HG02938 (cell line): ENCODE results near the gene ZNF618.
"Not testable (repeated sequence)": the region's sequence is repeated elsewhere in the genome, so short reads cannot be mapped to it uniquely, and the experiment has no call there.

Experiments
- ATAC-seq: cut with Tn5 transposase; IDR thresholded peaks from one replicate; pipeline ENCODE4 v1.9.1; 2021; ENCODE audit warnings: mild to moderate bottlenecking, moderate library complexity; ENCODE audit not compliant: unreplicated experiment

Gene ZNF618

DNA sequence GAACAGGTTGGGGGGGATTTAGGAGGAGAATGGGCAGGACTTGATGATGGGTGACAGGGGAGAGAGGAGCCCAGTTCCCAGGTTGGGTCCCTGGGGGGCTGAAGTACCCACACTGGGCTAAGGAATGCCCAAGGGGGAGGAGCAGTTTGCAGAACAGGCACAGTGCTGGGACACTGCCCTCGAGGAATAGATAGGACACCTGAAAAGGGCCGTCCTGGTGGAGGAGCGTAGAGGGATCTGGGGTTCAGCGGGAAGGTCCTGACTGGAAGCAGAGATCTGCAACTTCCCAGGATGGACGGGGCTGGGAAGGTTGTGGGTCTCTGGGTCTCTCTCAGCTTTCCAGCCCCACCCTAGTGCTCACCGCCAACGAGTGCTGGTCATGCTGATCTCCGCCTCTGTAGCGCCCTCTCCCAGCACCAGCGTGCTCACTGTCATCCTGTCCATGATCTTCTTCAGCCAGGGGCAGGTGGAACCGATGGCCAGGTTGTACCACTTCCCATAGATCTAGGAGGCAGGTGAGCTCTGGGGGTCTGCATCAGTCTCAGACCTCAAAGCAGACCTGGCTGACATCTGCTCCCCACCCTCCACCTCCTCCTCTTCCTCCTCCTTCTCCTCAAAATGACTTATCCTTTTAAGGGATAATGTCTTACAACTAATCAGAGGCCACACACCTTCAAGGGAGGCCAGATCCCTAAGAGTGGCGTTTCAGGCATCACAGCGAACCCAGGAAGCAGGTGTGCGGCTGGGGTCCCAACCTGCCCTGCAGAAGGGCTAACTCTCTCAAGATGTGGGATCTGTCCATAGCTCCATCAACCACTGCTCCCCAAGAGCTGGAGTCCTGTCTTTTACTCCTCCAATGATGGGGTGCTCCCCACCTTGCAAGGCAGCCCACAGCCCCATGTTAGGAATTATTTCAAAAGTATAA is 200.4 kb downstream of the ZNF618 start:
- ATAC-seq: no peak

GRCh38 chr9:114077162-114077837 is 201.2 kb downstream of the ZNF618 start:
- no peak for ATAC-seq

- no peak for ATAC-seq
Measured at GRCh38 chr9:114078021-114078780, 202.1 kb downstream of the ZNF618 start, which contains the start of gene AMBP. Gene AMBP (minus strand): TSS chr9:114078300. CDS start chr9:114078209, 91 bp downstream.

- ATAC-seq: no peak
Measured at GRCh38 chr9:114078781-114079156, 202.7 kb downstream of the ZNF618 start.

- ATAC-seq: no peak
Measured at GRCh38 chr9:114080195-114080772, 204.2 kb downstream of the ZNF618 start.

DNA sequence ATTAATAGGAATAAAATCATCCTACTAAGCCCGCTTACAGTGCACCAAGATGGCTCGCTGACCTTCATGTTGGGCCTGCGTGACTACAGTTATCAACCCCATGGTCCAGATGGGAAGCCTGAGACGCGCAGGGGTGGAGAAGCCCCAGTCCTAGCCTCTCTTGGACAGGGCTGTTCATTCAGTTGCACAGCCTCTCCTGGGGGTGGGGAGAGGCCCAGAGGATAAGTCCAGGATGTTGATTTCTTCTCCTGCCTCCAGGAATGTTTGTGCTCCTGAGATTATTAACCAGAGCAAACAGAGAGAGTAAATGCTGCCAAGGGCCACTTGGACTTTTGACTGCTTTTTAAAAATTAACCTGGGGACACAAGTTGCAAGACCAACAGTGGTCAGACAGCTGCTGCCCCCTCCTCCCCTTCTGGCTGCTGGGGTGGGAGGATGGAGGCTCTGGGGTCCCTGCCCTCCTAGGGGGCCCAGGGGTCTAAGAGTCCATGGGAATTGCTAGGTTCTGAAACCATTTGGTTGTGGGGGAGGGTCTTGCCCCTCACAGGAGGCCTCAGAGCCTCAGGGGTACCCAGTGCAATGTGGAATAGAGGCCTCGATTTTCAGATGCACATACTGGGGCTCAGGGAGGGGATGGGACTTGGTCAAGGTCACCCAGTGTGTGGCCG is 204.8 kb downstream of the ZNF618 start:
- no peak for ATAC-seq

GRCh38 chr9:114081441-114082016 is 205.4 kb downstream of the ZNF618 start:
- ATAC-seq: no peak

DNA sequence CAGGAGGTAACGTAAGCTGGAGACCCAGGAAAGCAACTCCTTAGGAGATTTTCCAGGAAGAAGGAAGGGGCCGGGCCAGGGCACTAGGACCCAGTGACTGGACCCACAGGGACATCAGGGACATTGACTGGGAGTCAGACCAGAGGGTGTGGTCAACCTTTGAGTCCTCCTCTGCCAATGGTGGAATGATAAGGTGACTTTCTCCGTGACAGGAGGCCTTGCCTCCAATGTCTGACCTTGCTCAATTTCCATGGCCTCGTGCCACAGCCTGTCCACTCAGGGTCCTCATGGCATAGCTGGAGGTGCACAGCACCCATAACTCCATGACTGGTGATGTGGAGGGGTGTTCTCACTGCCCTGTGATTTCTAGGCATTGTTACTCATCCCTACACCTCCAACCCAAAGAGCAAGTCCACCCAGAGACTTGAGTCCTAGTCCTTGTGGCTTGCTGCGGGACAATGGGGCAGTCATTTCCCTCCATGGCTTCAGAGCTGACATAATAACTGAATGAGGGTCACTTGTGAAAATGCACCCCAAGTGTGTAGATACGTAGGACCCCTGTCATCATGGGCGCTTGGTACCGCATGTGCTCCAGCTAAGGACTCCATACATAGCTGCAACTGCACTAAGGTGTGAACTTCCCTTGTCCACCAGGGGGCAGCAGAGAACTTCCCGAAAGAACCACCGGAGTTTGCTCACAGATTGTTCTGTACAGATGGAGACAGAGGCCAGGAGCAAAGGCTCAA is 206.1 kb downstream of the ZNF618 start:
- peak; percentile 67 for ATAC-seq

- not testable (repeated sequence) for ATAC-seq
Measured at GRCh38 chr9:114082763-114083412, 206.8 kb downstream of the ZNF618 start.

DNA sequence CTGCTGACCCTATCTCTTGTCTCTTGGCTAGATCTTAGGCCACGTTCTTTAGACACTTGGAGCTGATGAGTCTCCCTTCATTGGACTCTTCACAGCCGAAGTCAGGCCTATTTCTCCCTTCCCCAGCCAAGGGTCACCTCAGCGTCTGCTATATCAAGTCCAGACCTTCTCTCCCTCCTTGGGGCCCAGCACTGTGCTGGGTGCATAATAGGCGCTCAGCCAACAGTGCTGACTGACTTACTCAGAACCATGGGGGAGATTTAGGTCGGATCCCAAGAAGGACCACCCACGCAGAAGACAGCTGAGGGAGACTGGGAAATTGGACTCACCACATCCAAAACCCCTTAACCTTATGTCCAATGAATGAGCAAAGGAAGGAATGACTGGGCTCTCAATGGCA is 207.6 kb downstream of the ZNF618 start:
- ATAC-seq: no peak

- no peak for ATAC-seq
Measured at GRCh38 chr9:114084282-114085073, 208.4 kb downstream of the ZNF618 start.

DNA sequence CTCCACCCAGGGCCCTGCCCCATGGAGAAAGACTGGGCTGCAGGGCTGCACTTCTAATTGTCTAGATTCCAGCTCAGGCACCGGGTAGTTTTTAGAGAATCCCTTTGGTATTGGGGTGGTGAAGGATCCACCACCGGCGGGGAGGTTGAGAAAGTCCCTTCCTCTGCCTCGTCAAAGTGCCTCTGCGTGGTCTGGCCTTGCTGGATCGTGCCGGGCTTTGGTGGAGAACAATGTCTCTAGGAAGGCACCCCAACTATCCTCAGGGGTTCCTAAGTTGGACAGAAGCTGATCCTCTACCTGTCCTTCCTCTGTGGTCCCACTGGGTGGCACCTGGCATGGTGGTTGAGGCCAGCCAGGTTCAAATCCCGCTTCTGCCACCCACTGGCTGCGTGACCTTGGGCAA is 209.3 kb downstream of the ZNF618 start:
- no peak for ATAC-seq

- ATAC-seq: no peak
Measured at GRCh38 chr9:114086009-114086408, 209.9 kb downstream of the ZNF618 start.

DNA sequence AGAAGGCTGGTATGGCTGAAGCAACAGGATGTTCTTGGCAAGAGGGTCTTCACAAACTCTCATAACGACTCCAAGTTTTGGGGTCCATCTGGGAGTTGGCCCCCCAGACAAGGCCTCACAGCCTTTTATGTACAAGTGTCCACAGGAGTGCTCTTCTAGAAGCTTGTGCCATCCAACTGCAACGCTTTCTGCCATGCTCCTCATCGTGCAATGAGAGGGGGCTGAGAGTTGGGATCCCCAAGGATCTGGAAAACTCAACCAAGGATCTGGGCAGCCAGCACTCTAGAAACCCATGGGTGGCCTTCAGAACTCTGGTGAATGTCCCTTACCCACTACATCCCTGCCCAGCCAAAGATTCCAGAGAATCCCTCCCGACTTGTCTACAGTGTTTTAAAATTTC is 210.5 kb downstream of the ZNF618 start:
- ATAC-seq: no peak

DNA sequence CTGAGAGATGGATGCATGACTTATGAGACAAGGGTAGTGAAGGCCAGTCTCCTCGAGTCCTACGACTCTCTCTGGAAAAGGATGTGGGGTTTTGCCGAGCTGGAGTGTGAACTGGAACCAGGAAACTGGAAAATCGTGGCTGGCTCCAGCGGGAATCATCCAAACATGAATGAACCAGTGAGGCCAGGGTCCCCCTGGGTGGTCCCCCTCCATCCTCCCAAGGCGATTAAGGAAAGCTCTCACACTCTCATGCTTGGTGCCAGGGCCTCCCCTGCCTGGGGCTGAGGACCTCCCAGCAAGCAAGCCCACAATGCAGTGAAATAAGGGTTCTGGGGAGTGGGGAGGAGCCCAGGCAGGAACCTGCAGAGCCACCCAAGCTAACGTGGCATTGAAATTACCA is 211.6 kb downstream of the ZNF618 start:
- no peak for ATAC-seq

GRCh38 chr9:114088571-114089170 is 212.6 kb downstream of the ZNF618 start:
- no peak for ATAC-seq

GRCh38 chr9:114089206-114089840 is 213.2 kb downstream of the ZNF618 start:
- ATAC-seq: no peak
